ENCODE results near the gene COMP.

COMP gene

GRCh38 chr19:18777301-18778075 lies 13.6 kb downstream of the COMP start:
- POLR2A ChIA-PET = interaction anchor here (0.8 kb wide), 1 partner anchor 235 kb away, joined by 3 read pairs; no protein-coding TSS in a partner anchor
- CTCF ChIA-PET = interaction anchor here (0.6 to 2.9 kb wide), 5 partner anchors 10 to 253 kb away, joined by 3 to 14 read pairs (median 5); no protein-coding TSS in a partner anchor
- no peak for DNase-seq (ENCODE audit: low read depth, low spot score)
- H3K4me3 ChIP-seq (ENCODE audit: low read depth, low read length) = no peak overlapping the region
- TF ChIP-seq CTCF (IDR thresholded peaks at IDR 0.05; ENCODE audit: insufficient read depth, low read length, missing control alignments) = no peak

GRCh38 chr19:18776736-18777135 lies 14.4 kb downstream of the COMP start:
- no peak for DNase-seq (ENCODE audit: low read depth, low spot score)
- TF ChIP-seq CTCF (IDR thresholded peaks at IDR 0.05; ENCODE audit: insufficient read depth, low read length, missing control alignments) = no peak
- no peak overlapping the region for H3K4me3 ChIP-seq (ENCODE audit: low read depth, low read length)
- POLR2A ChIA-PET = no interaction called here
- CTCF ChIA-PET = interaction anchor here (1.2 to 2.9 kb wide), 3 partner anchors 9 to 71 kb away, joined by 5 to 14 read pairs (median 10); no protein-coding TSS in a partner anchor

- POLR2A ChIA-PET = no interaction called here
- peak; percentile 66 for TF ChIP-seq CTCF (IDR thresholded peaks at IDR 0.05; ENCODE audit: insufficient read depth, low read length, missing control alignments)
- DNase-seq (ENCODE audit: low read depth, low spot score) = no peak
- H3K4me3 ChIP-seq (ENCODE audit: low read depth, low read length) = no peak overlapping the region
- CTCF ChIA-PET = interaction anchor here (1.1 to 2.9 kb wide), 3 partner anchors 9 to 71 kb away, joined by 4 to 10 read pairs (median 5); no protein-coding TSS in a partner anchor
Measured at GRCh38 chr19:18776288-18776594, 14.9 kb downstream of the COMP start.

- POLR2A ChIA-PET = interaction anchor here (1.2 kb wide), 1 partner anchor 187 kb away, joined by 3 read pairs; the partner anchor contains the start of gene REX1BD
- no peak overlapping the region for H3K4me3 ChIP-seq (ENCODE audit: low read depth, low read length)
- no peak for DNase-seq (ENCODE audit: low read depth, low spot score)
- TF ChIP-seq CTCF (IDR thresholded peaks at IDR 0.05; ENCODE audit: insufficient read depth, low read length, missing control alignments) = no peak
- CTCF ChIA-PET = interaction anchor here (1.1 to 2.9 kb wide), 4 partner anchors 8 to 183 kb away, joined by 3 to 10 read pairs (median 4); no protein-coding TSS in a partner anchor
Measured at GRCh38 chr19:18775586-18776287, 15.4 kb downstream of the COMP start.

- ChIA-PET CTCF (interaction anchor here (1.1 to 2.9 kb wide), 3 partner anchors 7 to 182 kb away, joined by 3 to 10 read pairs (median 4); no protein-coding TSS in a partner anchor), POLR2A (interaction anchor here (1.2 kb wide), 1 partner anchor 186 kb away, joined by 3 read pairs; the partner anchor contains the start of gene REX1BD)
- DNase-seq (ENCODE audit: low read depth, low spot score) = no peak
- no peak overlapping the region for H3K4me3 ChIP-seq (ENCODE audit: low read depth, low read length)
- TF ChIP-seq CTCF (IDR thresholded peaks at IDR 0.05; ENCODE audit: insufficient read depth, low read length, missing control alignments) = no peak
Measured at GRCh38 chr19:18774782-18775444, 16.2 kb downstream of the COMP start.

Measured in AG04449 (cell line).